Gastroesophageal sphincter (tissue), 4 donors: ENCODE data around the gene FAM53B. TPM values are rescaled to one million over a fixed set of nuclear protein-coding genes. Genes with fewer than 3 reads are reported as not detected.

Experiments
- ATAC-seq: fragments of 150-250 bp; one replicate; pipeline ENCODE4 v1.9.1; 2016; ENCODE audit warnings: mild to moderate bottlenecking, moderate library complexity
- H3K27ac ChIP-seq, 4 donors: fragments of 200-600 bp; sonication (generic) in 3 of 4; 1 replicate in 3 of 4; 2 replicates in 1 of 4; pipeline ENCODE4 v1.5.1; 2016 to 2019
- H3K27me3 ChIP-seq: fragments of 200-600 bp; sonication (generic); one replicate; pipeline ENCODE4 v1.5.1; 2019
- H3K36me3 ChIP-seq, 2 donors: fragments of 200-600 bp; sonication (generic); one replicate each; pipeline ENCODE4 v1.5.1; 2019; ENCODE audit warnings: control low read depth in 1 of 2
- H3K4me1 ChIP-seq, 3 donors: fragments of 200-600 bp; sonication (generic); 1 replicate in 2 of 3; 2 replicates in 1 of 3; pipeline ENCODE4 v1.5.1; 2016 to 2019; ENCODE audit warnings: control low read depth in 2 of 3
- H3K4me3 ChIP-seq, 2 donors: fragments of 200-600 bp; sonication (generic); one replicate each; pipeline ENCODE4 v1.5.1; 2019; ENCODE audit warnings: mild to moderate bottlenecking in 1 of 2, moderate library complexity in 1 of 2
- H3K9me3 ChIP-seq, 3 donors: fragments of 200-600 bp; sonication (generic); one replicate each; pipeline ENCODE4 v1.5.1; 2017 to 2019; ENCODE audit warnings: control low read depth in 2 of 3
- CTCF ChIP-seq, 4 experiments: fragments of 200-600 bp in 2 of 4; fragments of 450-650 bp in 2 of 4; sonication (generic) in 1 of 4; IDR thresholded peaks; one replicate each; pipeline ENCODE4 v1.5.1; 2017 to 2019; ENCODE audit warnings: antibody characterized with exemption in 4 of 4, mild to moderate bottlenecking in 2 of 4, moderate library complexity in 2 of 4
- EP300 ChIP-seq: sonication (generic); formaldehyde crosslinking; IDR thresholded peaks from one replicate; pipeline ENCODE4 v1.6.1; 2017; ENCODE audit warnings: antibody characterized with exemption, mild to moderate bottlenecking
- POLR2A ChIP-seq, 2 donors: fragments of 450-650 bp; IDR thresholded peaks; one replicate each; pipeline ENCODE4 v1.6.1; 2017; ENCODE audit warnings: antibody characterized with exemption in 2 of 2, mild to moderate bottlenecking in 2 of 2, moderate library complexity in 1 of 2
- POLR2AphosphoS5 ChIP-seq: sonication (generic); formaldehyde crosslinking; IDR thresholded peaks from one replicate; pipeline ENCODE4 v1.6.1; 2017; ENCODE audit warnings: antibody characterized with exemption
- WGBS, 2 donors: methylation state at CpG; one replicate each; pipeline ENCODE4 v1.1.5; 2018; ENCODE audit warnings: low coverage in 1 of 2; 5-methylcytosine and 5-hydroxymethylcytosine counted together
- total RNA-seq, 4 donors: library from RNA; depleted of rRNA; stranded (reverse); fragments of >200 nt; gene quantifications; one replicate each; pipeline ENCODE4 v1.1.0, GENCODE V29; 2016

The FAM53B gene
- total RNA-seq, 4 donors from 2014 or later, result 24.5 to 33.0 (median 30.2) TPM

- WGBS, 2 donors, result 80% methylated on average over 1 of the region's 8 CpGs; no CpG with 5 or more reads in 1 of the 2 donors
- no peaks in the 10 kb centered on the region for H3K9me3 ChIP-seq
- peaks cover 0 to 38% of the 10 kb centered on the region in 2 donors for H3K36me3 ChIP-seq
- H3K4me3 ChIP-seq, result no peak overlapping the region
- H3K4me1 ChIP-seq, result peaks cover 0 to 43% (median 10%) of the 10 kb centered on the region in 3 donors
- no peak overlapping the region for H3K27ac ChIP-seq
- H3K27me3 ChIP-seq, result no peaks in the 10 kb centered on the region
- no peak for ATAC-seq
- TF ChIP-seq POLR2AphosphoS5, result no peak
Observed at GRCh38 chr10:124665558-124665957, 78.6 kb downstream of the FAM53B start.

- Histone ChIP-seq H3K9me3 (no peaks in the 10 kb centered on the region), H3K27me3 (no peaks in the 10 kb centered on the region), H3K4me1 (peaks cover 0 to 39% (median 10%) of the 10 kb centered on the region in 3 donors), H3K36me3 (peaks cover 0 to 38% of the 10 kb centered on the region in 2 donors), H3K4me3 (no peak overlapping the region), H3K27ac (no peak overlapping the region)
- TF ChIP-seq CTCF (IDR thresholded peaks at IDR 0.05), result no peak
- TF ChIP-seq POLR2A (IDR thresholded peaks at IDR 0.05), result no peak
- no peak for TF ChIP-seq EP300
- no peak for TF ChIP-seq POLR2AphosphoS5
- ATAC-seq, result no peak
- WGBS, 2 donors, result 83% methylated on average over 2 of the region's 2 CpGs; no CpG with 5 or more reads in 1 of the 2 donors
Observed at GRCh38 chr10:124665091-124665490, 79.1 kb downstream of the FAM53B start.

GRCh38 chr10:124663766-124664360 lies 80.3 kb downstream of the FAM53B start:
- Histone ChIP-seq H3K27me3 (no peaks in the 10 kb centered on the region), H3K36me3 (peaks cover 0 to 31% of the 10 kb centered on the region in 2 donors), H3K27ac (no peak overlapping the region), H3K4me1 (peaks cover 0 to 37% (median 10%) of the 10 kb centered on the region in 3 donors), H3K9me3 (no peaks in the 10 kb centered on the region), H3K4me3 (no peak overlapping the region)
- 80% methylated on average over 2 of the region's 11 CpGs; no CpG with 5 or more reads in 1 of the 2 donors for WGBS, 2 donors
- TF ChIP-seq EP300 (no peak), POLR2A (IDR thresholded peaks at IDR 0.05) (no peak), POLR2AphosphoS5 (no peak), CTCF (IDR thresholded peaks at IDR 0.05) (no peak)
- ATAC-seq, result no peak

GRCh38 chr10:124663228-124663627 lies 81.0 kb downstream of the FAM53B start:
- Histone ChIP-seq H3K36me3 (peaks cover 0 to 31% of the 10 kb centered on the region in 2 donors), H3K4me3 (no peak overlapping the region), H3K27me3 (no peaks in the 10 kb centered on the region), H3K4me1 (peaks cover 0 to 37% (median 6%) of the 10 kb centered on the region in 3 donors), H3K27ac (no peak overlapping the region), H3K9me3 (no peaks in the 10 kb centered on the region)
- 80% methylated on average over 3 of the region's 8 CpGs; no CpG with 5 or more reads in 1 of the 2 donors for WGBS, 2 donors
- no peak for ATAC-seq
- TF ChIP-seq EP300, result no peak
- no peak for TF ChIP-seq POLR2A (IDR thresholded peaks at IDR 0.05)
- TF ChIP-seq POLR2AphosphoS5, result no peak
- TF ChIP-seq CTCF (IDR thresholded peaks at IDR 0.05), result no peak

- Histone ChIP-seq H3K36me3 (peaks cover 0 to 28% of the 10 kb centered on the region in 2 donors), H3K27ac (no peak overlapping the region), H3K4me3 (no peak overlapping the region), H3K9me3 (no peaks in the 10 kb centered on the region), H3K27me3 (no peaks in the 10 kb centered on the region), H3K4me1 (peaks cover 0 to 30% (median 4%) of the 10 kb centered on the region in 3 donors)
- no peak for ATAC-seq
- WGBS, 2 donors, result 100% methylated on average over 1 of the region's 9 CpGs; no CpG with 5 or more reads in 1 of the 2 donors
- TF ChIP-seq EP300 (no peak), CTCF (IDR thresholded peaks at IDR 0.05) (no peak)
Observed at GRCh38 chr10:124661660-124662180, 82.5 kb downstream of the FAM53B start.
